GM21619 (cell line): ENCODE results near the gene PABPC3.

Experiments used
- ATAC-seq: cut with Tn5 transposase; IDR thresholded peaks from one replicate; pipeline ENCODE4 v1.9.1; 2021; ENCODE audit not compliant: unreplicated experiment

PABPC3 gene

DNA sequence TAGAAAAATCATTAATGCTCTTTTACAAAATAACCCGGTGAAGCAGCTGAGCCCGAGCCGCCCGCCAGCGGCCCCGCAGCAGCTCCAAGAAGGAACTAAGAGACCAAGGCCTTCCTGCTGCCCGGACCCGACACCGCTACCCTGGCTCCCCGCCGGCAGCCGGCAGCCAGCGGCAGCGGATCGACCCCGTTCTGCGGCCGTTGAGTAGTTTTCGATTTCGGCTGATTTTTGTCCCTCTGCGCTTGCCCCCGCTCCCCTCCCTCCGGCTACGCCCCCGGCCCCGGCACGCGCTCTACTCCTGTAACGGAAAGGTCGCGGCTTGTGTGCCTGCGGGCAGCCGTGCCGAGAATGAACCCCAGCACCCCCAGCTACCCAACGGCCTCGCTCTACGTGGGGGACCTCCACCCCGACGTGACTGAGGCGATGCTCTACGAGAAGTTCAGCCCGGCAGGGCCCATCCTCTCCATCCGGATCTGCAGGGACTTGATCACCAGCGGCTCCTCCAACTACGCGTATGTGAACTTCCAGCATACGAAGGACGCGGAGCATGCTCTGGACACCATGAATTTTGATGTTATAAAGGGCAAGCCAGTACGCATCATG is at the start of gene PABPC3:
Gene PABPC3 (plus strand): TSS at position 286 of the 603 bp plus-strand sequence. CDS start 63 bp downstream, at position 349.
- no peak for ATAC-seq

DNA sequence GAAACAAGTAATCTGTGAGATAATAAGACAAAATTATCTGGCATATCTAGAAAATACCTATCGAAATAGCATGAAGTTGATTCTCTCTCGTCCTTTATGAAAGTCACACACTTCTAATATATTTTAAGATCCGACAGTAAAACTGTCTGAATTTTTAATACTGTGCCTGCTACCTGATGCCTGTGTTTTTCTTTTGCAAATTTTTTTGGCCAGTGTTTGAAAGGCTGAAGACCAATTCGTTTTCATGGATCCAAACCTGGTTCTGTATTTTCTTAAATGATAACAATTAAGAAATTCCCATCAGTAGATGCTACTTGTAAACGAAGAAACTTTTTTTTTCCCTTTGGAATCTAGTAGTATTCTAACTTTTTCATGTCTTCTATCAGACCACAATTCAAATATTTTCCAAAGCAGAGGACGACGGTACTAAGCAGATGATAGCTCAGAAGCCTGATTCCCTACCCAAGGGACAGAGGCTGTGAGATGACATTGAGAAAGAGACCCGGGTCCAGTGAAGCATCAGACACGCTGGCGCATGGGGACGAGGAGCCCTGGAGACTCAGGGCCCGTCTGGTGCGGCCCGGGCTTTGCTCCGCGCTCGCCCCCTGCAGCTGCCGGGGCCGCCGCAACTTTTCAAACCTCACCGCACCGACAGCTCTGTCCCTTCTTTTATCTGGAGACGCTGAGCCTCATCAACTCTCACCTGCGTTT is 49.5 kb upstream of the PABPC3 start:
- ATAC-seq = no peak

DNA sequence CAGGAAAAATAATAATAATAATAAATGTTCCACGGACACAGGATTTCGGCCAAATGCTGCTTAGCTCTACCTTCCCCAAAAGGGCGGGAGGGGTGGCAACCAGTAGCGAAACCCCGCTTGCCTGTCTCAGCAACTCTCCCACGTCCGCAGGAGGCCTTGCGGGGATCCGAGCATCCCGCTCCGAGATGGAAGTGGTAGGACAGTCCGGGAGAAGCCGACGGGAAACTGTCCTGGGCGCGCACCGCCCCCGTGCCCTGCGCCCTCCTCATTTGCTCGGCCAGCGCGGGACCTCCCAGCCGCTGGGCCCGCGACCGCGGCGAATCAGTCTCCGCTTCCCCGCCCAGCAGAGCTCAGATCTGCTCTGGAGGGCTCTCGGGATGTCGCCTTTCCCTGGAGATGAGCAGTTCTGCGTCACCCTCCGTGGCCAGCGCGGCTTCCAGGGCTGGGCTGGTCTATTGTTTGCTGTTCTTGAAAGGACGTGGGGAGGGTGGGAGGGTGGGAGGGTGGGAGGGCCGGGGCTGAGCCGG is 48.9 kb upstream of the PABPC3 start:
- no peak for ATAC-seq

DNA sequence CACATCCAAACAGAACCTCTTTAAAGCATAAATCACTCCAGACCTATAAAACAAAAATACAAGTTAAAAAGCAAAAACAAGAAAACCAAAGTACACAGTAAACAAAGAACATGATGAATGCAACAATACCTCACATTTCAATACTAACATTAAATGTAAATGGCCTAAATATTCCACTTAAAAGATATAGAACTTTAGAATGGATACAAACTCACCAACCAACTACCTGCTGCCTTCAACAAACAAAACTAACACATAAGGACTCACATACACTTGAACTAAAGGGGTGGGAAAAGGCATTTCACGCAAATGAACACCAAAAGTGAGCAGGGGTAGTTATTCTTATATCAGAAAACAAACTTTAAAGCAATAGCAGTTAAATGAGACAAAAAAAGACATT is 44.9 kb upstream of the PABPC3 start:
- no peak for ATAC-seq

DNA sequence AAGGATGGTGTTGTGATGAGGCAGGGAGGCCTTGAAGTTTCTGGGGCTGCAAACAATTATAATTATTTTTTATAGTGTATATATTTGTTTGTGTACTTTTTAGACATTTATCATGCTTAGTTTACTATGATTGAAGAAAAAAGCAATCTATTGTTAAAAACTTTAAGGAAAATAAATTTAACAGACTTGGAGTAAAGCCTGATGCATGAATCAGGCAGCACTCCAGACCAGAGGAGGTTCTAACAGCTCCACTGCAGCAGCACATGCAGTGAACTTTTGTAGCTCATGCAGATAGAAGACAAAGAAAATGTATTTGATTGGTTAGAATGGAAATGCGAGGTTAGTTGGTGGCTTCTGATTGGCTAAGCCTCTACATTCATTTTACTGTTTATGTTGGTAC is 36.8 kb upstream of the PABPC3 start:
- ATAC-seq = no peak

DNA sequence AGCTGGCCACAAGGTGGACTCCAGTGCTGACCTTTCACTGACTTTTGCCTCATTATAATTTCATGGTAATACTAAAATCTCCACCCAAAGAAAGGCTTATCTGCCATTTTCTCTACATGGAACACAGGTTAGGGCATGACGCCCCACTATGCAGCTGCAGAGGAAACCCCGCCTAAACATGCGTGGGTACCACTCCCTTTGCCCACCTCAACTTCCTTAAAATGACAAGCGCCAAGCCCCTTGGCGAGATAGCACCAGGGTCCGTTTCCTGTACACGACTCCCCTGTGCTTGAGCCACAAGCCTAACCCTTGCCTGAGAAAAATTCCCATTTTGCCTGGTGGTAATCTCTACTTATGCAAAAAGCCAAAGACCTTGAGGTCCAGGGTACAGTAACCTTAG is 36.0 kb upstream of the PABPC3 start:
- no peak for ATAC-seq

DNA sequence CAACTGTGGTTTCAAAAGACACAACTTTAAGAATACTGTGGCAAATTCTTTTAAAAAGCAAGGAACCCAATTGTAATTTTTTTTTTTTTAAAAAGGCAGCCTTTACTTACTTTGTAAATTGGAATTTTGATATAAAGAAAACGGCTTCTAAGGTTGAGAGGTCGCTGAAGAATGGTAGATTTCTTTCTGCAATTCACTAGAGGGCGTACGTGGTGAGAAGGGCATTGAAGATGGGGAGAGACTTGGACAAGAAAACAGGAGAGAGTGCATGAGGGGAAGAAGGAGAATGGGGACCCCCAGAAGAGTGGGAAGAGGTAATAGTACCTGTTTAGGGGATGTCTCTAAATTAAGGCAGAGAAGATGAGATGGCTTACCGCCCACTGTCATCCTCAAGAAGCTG is 33.5 kb upstream of the PABPC3 start:
- ATAC-seq = no peak

DNA sequence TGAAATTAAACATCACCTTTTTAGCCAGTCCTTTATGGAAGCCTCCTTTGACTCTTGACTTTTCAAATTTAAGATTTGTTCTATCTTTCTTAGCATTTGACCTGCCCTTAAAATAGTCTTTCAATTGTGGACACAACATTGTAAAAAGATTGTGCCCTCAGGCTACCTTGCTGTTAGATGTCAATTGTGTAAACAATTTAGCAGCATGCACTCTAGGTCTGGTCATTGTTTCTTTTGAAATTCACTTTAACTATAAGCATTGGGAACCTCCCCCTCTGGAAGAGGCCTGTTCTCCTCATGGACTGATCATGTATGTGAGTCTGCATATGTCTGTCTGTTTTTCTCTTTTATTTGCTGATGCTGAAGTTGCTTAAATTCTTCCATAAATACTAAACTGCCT is 31.5 kb upstream of the PABPC3 start:
- no peak for ATAC-seq

DNA sequence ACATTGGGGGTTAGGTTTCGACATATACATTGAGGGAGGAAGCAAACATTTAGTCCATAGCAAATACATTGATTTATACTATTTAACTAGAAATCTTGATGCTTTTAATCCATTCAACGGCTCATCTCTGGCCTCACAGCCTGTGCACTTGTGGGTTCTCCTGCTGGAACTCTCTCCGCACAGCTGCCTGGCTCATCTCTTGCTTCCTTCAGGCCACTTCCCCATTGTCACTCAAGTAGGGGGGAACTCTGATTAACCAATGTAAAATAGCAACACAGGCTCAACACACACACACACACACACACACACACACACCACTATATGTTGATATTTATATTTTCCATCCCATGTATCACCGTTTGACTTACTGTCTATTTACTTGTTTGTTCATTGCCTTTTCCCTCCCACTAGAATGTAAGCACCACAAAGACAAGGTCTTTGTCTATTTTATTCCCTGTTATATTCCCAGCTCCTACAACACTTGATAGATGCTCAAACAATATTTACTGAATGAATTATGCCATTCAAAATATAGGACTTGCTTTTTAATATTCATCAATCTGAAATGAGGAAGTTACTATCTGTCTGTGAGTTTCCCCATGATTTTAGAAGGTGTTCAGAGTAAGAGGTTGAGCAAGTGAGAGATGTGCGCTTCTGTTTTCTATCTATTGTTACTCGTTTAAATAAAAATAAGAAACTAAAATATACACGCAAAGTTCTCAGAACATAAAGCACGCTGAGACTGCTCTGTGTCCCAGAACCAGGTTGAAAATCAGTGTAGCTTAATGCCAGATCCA is 29.8 kb upstream of the PABPC3 start:
- no peak for ATAC-seq

DNA sequence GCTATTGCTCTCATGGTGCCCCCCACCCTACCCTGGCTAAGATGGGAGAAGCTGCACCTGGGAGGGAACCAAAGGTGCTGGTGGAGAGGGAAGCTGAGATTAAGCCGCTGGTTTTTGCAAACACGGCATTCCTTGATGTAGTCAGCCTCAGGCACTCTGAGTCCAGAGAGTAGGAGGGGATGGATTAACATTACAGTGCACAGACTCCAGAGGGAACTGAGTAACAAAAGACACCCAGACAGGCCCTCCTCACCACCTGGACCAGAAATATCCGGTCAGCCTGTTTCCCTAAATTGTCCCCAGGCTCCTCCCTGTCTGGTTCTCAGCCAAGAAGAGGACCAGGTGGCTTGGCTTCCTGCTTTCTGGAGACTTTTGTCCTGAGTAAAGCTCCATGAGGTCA is 28.9 kb upstream of the PABPC3 start:
- no peak for ATAC-seq

DNA sequence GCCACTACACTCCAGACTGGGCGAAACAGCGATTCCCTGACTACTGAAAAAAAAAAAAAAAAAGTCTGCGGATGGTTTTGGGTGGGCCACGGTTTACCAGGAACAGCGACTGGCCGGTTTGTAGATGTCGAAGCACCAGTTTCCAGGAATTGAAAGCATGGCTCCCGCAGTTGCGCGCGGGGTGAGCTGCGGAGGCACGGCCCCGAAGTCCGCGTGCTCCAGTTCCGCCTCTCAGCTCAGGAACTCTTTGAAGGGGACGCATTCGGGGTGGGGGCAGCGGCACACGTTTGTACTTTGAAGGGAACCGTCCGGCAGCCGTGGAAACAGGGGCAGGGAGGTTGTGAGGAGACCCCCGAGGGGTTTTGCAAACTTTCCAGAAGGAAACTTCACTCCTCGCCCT is 27.1 kb upstream of the PABPC3 start:
- ATAC-seq = no peak

DNA sequence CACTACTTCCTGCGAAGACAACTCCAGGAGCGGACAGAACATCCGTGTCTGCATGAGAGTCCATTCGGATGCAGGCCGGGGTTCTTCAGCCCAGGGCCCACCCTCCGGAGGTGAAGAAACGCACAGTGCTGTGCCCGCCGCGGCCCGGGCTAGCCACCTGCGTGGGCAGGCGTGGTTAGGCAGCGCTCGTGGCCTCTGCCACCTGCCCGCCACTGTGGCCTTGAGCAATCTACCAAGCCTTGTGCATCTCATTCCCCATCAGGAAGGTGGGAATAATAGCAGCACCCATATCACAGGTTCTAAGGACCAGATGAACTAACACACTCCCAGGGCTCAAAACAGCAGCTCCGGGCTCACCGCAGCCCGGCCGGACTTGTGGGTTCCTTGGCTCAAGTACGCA is 26.7 kb upstream of the PABPC3 start:
- no peak for ATAC-seq

DNA sequence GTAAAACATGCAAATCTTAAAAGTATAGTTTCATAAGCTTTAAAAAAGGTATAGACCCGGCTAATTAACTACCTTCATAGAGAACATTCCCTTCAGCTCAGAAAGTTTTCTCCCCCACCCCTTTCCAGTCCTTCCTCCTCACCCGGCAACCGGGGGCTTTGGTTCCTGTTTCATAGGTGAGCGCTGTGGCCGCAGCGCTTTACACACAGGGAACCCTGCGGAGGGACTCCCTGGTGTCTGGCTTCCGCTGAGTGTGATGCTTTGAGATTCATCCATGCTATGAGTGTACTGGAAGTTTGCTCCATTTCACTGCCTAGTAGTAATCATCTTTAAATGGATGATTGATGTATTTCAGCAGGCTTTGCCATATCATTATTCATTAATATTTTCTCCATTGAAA is 26.0 kb upstream of the PABPC3 start:
- no peak for ATAC-seq

DNA sequence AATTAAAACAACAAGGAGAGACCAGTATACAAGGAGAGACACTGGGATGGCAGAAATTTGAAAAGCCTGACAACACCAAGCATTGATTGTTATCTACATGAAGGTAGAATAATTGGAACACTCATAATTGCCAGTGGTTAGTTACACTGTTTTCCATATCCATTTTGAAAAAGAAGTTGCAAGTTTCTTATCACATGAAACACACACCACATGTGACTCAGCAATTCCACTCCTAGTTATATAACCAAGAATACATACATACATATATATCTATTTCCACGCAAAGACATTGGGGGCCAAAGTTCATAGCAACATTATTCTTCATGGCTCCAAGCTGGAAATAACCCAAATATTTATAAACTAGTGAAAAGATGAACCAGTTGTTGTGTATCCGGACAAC is 15.2 kb upstream of the PABPC3 start:
- ATAC-seq = no peak

DNA sequence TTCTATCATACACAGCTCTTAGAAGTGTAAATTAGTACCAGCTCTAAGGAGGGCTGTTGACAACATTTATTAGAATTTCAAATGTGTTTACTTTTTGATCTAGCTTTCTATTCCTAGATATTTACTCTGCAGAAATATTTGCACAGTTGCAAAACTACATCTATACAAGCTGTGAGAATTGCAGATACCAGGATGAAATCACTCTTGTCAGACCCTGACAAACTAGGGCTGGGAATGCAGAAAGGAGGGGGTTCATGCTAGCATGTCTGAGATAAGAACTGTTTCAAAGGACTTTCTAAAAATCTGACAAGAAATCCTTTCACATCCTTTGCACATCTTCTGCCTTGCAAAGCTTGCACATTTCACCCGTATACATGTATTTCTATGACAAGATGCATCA is 11.8 kb upstream of the PABPC3 start:
- no peak for ATAC-seq

DNA sequence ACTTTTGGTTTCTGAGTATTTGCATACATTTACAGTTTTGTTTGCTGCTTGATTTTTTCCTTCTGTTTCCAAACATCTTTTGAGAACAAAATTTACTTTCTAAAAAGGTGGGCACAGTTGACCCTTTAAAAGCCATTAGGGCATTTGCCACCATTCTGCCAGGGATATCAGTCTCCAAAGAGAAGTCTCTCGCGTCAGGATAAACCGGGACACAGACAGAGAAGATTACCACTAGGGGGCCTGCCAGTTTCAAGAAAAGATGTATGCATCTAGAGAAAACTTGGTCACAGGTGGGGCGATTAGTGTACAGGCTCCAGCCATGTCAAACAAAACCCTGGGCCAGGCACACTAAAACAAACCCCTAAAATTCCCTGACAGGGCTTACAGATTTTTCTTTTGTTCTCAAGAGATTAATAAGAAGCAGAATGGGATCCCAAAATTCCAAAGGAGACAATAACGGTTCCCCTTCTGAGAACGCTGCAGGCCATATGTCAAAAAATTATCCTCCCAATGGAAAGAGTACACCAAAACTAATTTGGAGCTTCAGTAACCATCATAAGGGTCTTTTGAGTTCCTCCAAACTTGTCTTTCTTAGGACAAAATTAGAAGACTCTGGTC is 10.7 kb upstream of the PABPC3 start:
- no peak for ATAC-seq

DNA sequence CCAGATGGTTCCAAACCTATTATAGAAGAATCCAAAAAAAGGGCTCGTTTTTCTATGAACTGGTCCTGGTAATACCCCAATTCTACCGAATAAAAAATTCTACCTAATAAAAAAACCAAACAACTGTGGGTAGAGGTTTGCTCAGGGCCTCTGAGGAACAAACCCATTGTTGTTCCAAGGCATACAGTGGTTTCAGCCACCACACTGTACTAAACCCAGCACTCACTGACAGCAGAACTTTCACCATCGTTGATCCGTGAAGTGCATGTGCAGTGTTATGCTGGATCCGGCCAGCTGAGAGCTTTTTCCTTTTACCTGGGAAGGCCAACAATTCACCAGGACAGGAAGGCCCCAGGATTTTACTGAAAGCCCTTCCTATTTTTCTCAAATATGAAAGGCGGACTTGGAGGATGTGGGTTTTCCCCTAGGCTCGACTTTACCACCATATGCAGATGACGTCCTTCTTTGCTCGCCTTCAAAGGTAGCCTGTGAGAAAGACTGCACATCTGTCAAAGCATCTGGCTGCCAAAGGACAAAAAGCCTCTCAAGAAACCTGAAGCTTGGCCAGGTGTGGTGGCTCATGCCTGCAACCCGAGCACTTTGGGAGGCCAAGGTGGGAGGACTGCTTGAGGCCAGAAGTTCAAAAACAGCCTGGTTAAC is 7.2 kb upstream of the PABPC3 start:
- no peak for ATAC-seq

DNA sequence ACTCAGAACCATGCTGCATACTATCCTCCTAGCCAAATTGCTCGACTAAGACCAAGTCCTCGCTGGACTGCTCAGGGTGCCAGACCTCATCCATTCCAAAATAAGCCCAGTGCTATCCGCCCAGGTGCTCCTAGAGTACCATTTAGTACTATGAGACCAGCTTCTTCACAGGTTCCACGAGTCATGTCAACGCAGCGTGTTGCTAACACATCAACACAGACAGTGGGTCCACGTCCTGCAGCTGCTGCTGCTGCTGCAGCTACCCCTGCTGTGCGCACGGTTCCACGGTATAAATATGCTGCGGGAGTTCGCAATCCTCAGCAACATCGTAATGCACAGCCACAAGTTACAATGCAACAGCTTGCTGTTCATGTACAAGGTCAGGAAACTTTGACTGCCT is 1.5 kb downstream of the PABPC3 start:
- no peak for ATAC-seq

DNA sequence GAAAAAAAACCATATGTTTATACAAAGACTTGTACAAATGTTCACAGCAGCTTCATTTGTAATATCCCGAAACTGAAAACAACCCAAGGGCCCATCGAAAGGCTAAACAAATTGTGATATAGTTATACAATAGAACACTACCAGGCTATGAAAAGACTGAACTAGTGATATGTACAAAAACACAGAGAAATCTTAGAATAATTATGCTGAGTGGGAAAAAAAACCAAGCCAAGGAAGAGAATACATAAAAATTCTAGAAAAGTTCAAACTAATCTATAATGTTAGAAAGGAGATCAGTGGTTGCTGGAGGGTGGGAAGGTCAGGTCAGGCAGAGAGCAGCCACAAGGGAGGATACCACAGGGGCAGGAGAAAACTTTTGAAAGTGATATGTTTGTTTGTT is 7.8 kb downstream of the PABPC3 start:
- ATAC-seq = no peak

DNA sequence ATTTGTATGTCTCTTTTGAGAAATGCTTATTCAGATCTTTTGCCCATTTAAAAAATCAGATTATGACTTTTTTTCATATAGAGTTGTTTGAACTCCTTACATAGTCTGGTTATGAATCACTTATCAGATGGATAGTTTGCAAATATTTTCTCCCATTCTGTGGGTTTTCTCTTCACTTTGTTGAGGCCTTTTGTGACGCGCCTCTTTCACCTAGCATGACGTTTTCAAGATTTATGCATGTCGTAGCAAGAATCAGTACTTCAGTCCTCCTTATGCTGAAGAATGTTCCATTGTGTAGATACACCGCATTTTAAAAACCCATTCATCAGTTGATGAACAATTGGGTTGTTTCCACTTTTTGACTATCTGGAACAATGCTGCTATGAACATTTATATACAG is 13.4 kb downstream of the PABPC3 start:
- no peak for ATAC-seq

DNA sequence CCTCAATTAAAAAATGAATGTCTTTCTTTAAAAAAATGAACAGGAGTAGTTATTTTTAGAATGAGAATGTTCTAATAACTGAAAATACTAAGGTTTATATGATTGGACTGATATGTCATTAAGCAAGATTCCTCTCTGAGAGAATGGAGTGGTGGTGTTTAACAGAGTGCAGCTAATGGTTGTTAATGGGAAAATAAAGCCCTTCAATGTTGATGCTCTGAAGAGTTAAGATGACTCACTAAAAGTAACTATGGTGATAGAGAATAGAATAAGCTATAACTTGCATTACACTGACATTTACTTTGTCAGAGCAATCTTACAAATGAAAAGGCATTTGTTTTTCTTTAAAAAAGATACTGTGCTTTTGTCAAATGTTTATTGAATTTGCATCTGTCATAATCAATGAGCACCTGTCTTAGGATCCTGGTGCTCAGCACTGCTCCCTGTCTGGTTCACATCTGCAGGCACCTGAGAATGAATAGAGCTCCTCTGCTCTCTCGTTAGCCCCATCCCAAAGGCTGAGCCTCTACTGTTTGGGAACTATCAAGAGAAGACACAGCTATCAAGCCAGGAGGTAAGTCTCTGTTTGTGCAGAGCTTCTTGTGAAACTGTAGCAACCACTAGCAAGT is 15.1 kb downstream of the PABPC3 start:
- ATAC-seq = no peak
